ENCODE data around the gene PATL1.
"Not testable (repeated sequence)": the region's sequence is repeated elsewhere in the genome, so short reads cannot be mapped to it uniquely, and the experiment has no call there.

Gene PATL1

GRCh38 chr11:59691156-59691555 is 22.3 kb upstream of the PATL1 start:
- no peaks in the 10 kb centered on the region for H3K9me3 ChIP-seq (ENCODE audit: low read length)
- no peaks in the 10 kb centered on the region for H3K4me1 ChIP-seq (ENCODE audit: insufficient read depth, low read length)
- no peak overlapping the region for H3K4me3 ChIP-seq (ENCODE audit: low read length)
- H3K27me3 ChIP-seq (ENCODE audit: insufficient read depth, low read length), result no peaks in the 10 kb centered on the region
- H3K36me3 ChIP-seq (ENCODE audit: insufficient read depth, low read length), result no peaks in the 10 kb centered on the region
- no peak overlapping the region for H2AFZ ChIP-seq (ENCODE audit: low read depth, low read length)

DNA sequence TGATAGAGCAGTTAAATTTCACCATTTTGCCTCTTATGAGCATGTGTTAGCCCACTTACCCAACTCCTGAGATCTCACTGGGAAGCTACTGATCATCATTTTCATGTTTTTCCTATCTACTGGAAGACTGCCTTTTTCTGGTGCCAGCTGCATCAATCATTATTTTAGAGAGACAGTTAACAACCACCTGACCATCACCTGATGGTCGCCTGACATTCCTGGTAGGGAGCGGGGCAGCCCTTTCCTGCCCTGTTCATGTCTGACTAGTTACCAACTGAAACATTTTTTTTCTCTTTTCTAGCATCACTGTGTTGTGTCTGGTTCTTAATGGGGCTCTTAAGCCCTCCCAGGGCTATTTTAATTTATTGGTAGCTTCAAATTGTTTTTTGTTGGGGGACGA is 20.2 kb upstream of the PATL1 start:
- Histone ChIP-seq H3K27me3 (ENCODE audit: insufficient read depth, low read length) (no peaks in the 10 kb centered on the region), H3K4me3 (ENCODE audit: low read length) (no peak overlapping the region), H2AFZ (ENCODE audit: low read depth, low read length) (no peak overlapping the region), H3K9me3 (ENCODE audit: low read length) (no peaks in the 10 kb centered on the region), H3K36me3 (ENCODE audit: insufficient read depth, low read length) (no peaks in the 10 kb centered on the region), H3K4me1 (ENCODE audit: insufficient read depth, low read length) (no peaks in the 10 kb centered on the region)

DNA sequence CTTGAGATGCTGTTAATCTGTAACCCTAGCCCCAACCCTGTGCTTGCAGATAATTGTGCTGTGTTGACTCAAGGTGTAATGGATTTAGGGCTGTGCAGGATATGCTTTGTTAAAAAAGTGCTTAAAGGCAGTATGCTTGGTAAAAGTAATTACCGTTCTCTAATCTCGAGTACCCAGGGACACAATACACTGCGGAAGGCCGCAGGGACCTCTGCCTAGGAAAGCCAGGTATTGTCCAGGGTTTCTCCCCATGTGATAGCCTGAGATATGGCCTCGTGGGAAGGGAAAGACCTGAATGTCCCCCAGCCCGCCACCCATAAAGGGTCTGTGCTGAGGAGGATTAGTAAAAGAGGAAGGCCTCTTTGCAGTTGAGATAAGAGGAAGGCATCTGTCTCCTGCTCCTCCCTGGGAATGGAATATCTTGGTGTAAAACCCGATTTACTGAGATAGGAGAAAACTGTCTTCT is 12.5 kb upstream of the PATL1 start:
- H3K27me3 ChIP-seq (ENCODE audit: insufficient read depth, low read length); H3K4me1 ChIP-seq (ENCODE audit: insufficient read depth, low read length): not testable (repeated sequence)

GRCh38 chr11:59680287-59681154 is 11.7 kb upstream of the PATL1 start:
- Histone ChIP-seq H3K4me3 (ENCODE audit: low read length) (no peak overlapping the region), H3K9me3 (ENCODE audit: low read length) (no peaks in the 10 kb centered on the region), H3K4me1 (ENCODE audit: insufficient read depth, low read length) (no peaks in the 10 kb centered on the region), H3K36me3 (ENCODE audit: insufficient read depth, low read length) (no peaks in the 10 kb centered on the region), H2AFZ (ENCODE audit: low read depth, low read length) (no peak overlapping the region), H3K27me3 (ENCODE audit: insufficient read depth, low read length) (peaks cover 7% of the 10 kb centered on the region)

More for the DNA sequence above, 12.5 kb upstream of the PATL1 start:
- not testable (repeated sequence) for H3K4me3 ChIP-seq (ENCODE audit: low read length); H3K9me3 ChIP-seq (ENCODE audit: low read length); H3K36me3 ChIP-seq (ENCODE audit: insufficient read depth, low read length); H2AFZ ChIP-seq (ENCODE audit: low read depth, low read length)

DNA sequence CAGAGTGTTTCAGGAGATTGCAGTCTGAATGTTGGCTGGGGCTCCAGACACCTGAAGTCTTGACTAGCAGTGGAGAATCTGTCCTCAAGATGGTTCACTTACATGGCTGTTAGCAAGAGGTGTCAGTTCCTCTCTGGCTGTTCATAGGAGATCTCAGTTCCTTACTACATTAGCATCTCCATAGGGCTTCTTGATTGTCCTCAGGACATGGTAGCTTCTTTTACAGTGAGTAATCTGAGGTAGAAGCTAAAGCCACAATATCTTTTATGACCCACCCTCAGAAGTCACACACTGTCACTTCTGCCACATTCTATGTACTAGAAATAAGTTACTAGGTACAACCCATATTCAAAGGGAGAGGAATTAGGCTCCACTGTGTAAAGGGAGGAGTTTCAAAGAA is 10.5 kb upstream of the PATL1 start:
- Histone ChIP-seq H3K4me3 (ENCODE audit: low read length) (no peak overlapping the region), H3K4me1 (ENCODE audit: insufficient read depth, low read length) (no peaks in the 10 kb centered on the region), H3K9me3 (ENCODE audit: low read length) (no peaks in the 10 kb centered on the region), H3K27me3 (ENCODE audit: insufficient read depth, low read length) (peaks cover 7% of the 10 kb centered on the region), H2AFZ (ENCODE audit: low read depth, low read length) (no peak overlapping the region), H3K36me3 (ENCODE audit: insufficient read depth, low read length) (no peaks in the 10 kb centered on the region)

DNA sequence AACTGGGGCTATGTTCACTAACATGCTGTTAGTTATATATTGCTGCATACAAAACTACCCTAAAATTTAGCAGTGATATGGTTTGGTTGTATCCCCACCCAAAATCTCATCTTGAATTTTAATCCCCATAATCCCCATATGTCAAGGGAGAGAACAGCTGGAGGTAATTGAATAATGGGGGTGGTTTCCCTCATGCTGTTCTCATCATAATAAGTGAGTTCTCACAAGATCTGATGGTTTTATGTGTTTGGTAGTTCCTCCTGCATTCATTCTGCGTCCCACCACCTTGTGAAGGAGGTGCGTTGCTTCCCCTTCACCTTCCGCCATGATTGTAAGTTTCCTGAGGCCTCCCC is 10.0 kb upstream of the PATL1 start:
- Histone ChIP-seq H3K9me3 (ENCODE audit: low read length) (no peaks in the 10 kb centered on the region), H3K36me3 (ENCODE audit: insufficient read depth, low read length) (no peaks in the 10 kb centered on the region), H3K27me3 (ENCODE audit: insufficient read depth, low read length) (peaks cover 7% of the 10 kb centered on the region), H2AFZ (ENCODE audit: low read depth, low read length) (no peak overlapping the region), H3K4me3 (ENCODE audit: low read length) (no peak overlapping the region), H3K4me1 (ENCODE audit: insufficient read depth, low read length) (no peaks in the 10 kb centered on the region)

- no peaks in the 10 kb centered on the region for H3K4me1 ChIP-seq (ENCODE audit: insufficient read depth, low read length)
- no peak overlapping the region for H2AFZ ChIP-seq (ENCODE audit: low read depth, low read length)
- no peak overlapping the region for H3K4me3 ChIP-seq (ENCODE audit: low read length)
- H3K9me3 ChIP-seq (ENCODE audit: low read length), result no peaks in the 10 kb centered on the region
- H3K36me3 ChIP-seq (ENCODE audit: insufficient read depth, low read length), result no peaks in the 10 kb centered on the region
- H3K27me3 ChIP-seq (ENCODE audit: insufficient read depth, low read length), result peaks cover 7% of the 10 kb centered on the region
Observed at GRCh38 chr11:59678118-59678812, 9.4 kb upstream of the PATL1 start.

GRCh38 chr11:59676205-59676604 is 7.4 kb upstream of the PATL1 start:
- H2AFZ ChIP-seq (ENCODE audit: low read depth, low read length), result no peak overlapping the region
- no peaks in the 10 kb centered on the region for H3K36me3 ChIP-seq (ENCODE audit: insufficient read depth, low read length)
- no peak overlapping the region for H3K4me3 ChIP-seq (ENCODE audit: low read length)
- no peaks in the 10 kb centered on the region for H3K9me3 ChIP-seq (ENCODE audit: low read length)
- peaks cover 3% of the 10 kb centered on the region for H3K27me3 ChIP-seq (ENCODE audit: insufficient read depth, low read length)
- no peaks in the 10 kb centered on the region for H3K4me1 ChIP-seq (ENCODE audit: insufficient read depth, low read length)

GRCh38 chr11:59674291-59674690 is 5.5 kb upstream of the PATL1 start:
- H3K36me3 ChIP-seq (ENCODE audit: insufficient read depth, low read length), result no peaks in the 10 kb centered on the region
- no peak overlapping the region for H3K4me3 ChIP-seq (ENCODE audit: low read length)
- H3K9me3 ChIP-seq (ENCODE audit: low read length), result no peaks in the 10 kb centered on the region
- H3K4me1 ChIP-seq (ENCODE audit: insufficient read depth, low read length), result peaks cover 6% of the 10 kb centered on the region
- H2AFZ ChIP-seq (ENCODE audit: low read depth, low read length), result no peak overlapping the region
- peaks cover 3% of the 10 kb centered on the region for H3K27me3 ChIP-seq (ENCODE audit: insufficient read depth, low read length)

DNA sequence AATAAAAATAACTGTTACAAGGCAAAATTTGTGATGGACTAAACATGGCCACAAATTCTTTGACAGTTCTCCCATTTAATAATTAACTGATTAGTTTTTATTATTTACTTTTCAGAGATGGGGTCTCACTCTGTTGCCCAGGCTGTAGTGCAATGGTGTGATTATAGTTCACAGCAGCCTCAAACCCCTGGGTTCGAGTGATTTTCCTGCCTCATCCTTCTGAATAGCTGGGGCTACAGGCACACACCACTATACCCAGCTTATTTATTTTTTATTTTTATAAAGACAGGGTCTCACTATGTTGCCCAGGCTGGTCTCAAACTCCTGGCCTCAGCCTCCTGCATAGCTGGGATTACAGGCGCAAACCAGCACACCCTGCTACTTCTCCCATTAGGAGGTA is 4.5 kb upstream of the PATL1 start:
- Histone ChIP-seq H3K27me3 (ENCODE audit: insufficient read depth, low read length) (peaks cover 3% of the 10 kb centered on the region), H3K4me3 (ENCODE audit: low read length) (no peak overlapping the region), H3K4me1 (ENCODE audit: insufficient read depth, low read length) (peaks cover 6% of the 10 kb centered on the region), H2AFZ (ENCODE audit: low read depth, low read length) (no peak overlapping the region), H3K36me3 (ENCODE audit: insufficient read depth, low read length) (no peaks in the 10 kb centered on the region), H3K9me3 (ENCODE audit: low read length) (no peaks in the 10 kb centered on the region)

DNA sequence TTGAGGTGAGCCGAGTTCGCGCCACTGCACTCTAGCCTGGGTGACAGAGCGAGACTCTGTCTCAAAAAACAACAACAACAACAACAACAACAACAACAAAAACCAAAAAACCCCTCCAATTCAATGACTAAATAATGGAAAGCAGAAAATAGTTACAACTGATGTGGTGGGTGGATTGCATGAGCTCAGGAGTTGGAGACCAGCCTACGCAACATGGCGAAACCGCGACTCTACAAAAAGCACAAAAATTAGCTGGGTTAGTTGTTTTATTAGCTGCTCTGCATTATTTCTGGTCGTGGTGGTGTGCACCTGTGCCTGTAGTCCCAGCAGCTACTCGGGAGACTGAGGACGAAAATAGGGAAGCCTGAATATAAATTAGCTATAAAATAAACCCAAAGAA is 2.6 kb upstream of the PATL1 start:
- H3K27me3 ChIP-seq (ENCODE audit: insufficient read depth, low read length), result no peaks in the 10 kb centered on the region
- no peak overlapping the region for H2AFZ ChIP-seq (ENCODE audit: low read depth, low read length)
- peaks cover 15% of the 10 kb centered on the region for H3K4me1 ChIP-seq (ENCODE audit: insufficient read depth, low read length)
- H3K36me3 ChIP-seq (ENCODE audit: insufficient read depth, low read length), result peaks cover 6% of the 10 kb centered on the region
- H3K9me3 ChIP-seq (ENCODE audit: low read length), result no peaks in the 10 kb centered on the region
- no peak overlapping the region for H3K4me3 ChIP-seq (ENCODE audit: low read length)

- H3K4me1 ChIP-seq (ENCODE audit: insufficient read depth, low read length), result peaks cover 15% of the 10 kb centered on the region
- no peaks in the 10 kb centered on the region for H3K27me3 ChIP-seq (ENCODE audit: insufficient read depth, low read length)
- peaks cover 23% of the 10 kb centered on the region for H3K36me3 ChIP-seq (ENCODE audit: insufficient read depth, low read length)
- H3K9me3 ChIP-seq (ENCODE audit: low read length), result no peaks in the 10 kb centered on the region
- H2AFZ ChIP-seq (ENCODE audit: low read depth, low read length), result peak overlapping the region; percentile 90
- peak overlapping the region; percentile 98 for H3K4me3 ChIP-seq (ENCODE audit: low read length)
Observed at GRCh38 chr11:59669611-59670009, 773 bp upstream of the PATL1 start.

GRCh38 chr11:59668188-59668949 is 468 bp downstream of the PATL1 start:
- Histone ChIP-seq H3K27me3 (ENCODE audit: insufficient read depth, low read length) (no peaks in the 10 kb centered on the region), H2AFZ (ENCODE audit: low read depth, low read length) (peak overlapping the region; percentile 70)

More at GRCh38 chr11:59668188-59668949, 468 bp downstream of the PATL1 start:
- peaks cover 32% of the 10 kb centered on the region for H3K36me3 ChIP-seq (ENCODE audit: insufficient read depth, low read length)
- H3K4me1 ChIP-seq (ENCODE audit: insufficient read depth, low read length), result peaks cover 15% of the 10 kb centered on the region
- H3K4me3 ChIP-seq (ENCODE audit: low read length), result peak overlapping the region; percentile 98
- H3K9me3 ChIP-seq (ENCODE audit: low read length), result no peaks in the 10 kb centered on the region

All from neuron (in vitro differentiated cells).